Ascending aorta (tissue), 2 donors: ENCODE data around the gene ITGAD. TPM values are rescaled to one million over a fixed set of nuclear protein-coding genes. Genes with fewer than 3 reads are reported as not detected.

Experiments
- DNase-seq, 2 donors: peaks; one replicate each; pipeline ENCODE4 v3.0.0-alpha.2; 2019; ENCODE audit warnings: low spot score in 2 of 2
- H3K27ac ChIP-seq, 2 donors: fragments of 200-600 bp; sonication (generic); one replicate each; pipeline ENCODE4 v1.5.1; 2016 to 2017; ENCODE audit warnings: mild to moderate bottlenecking in 1 of 2
- H3K27me3 ChIP-seq: fragments of 200-600 bp; sonication (generic); one replicate; pipeline ENCODE4 v1.5.1; 2017
- H3K36me3 ChIP-seq, 2 donors: fragments of 200-600 bp; sonication (generic); one replicate each; pipeline ENCODE4 v1.5.1; 2016
- H3K4me1 ChIP-seq, 2 donors: fragments of 200-600 bp; sonication (generic); one replicate each; pipeline ENCODE4 v1.5.1; 2016 to 2017; ENCODE audit warnings: mild to moderate bottlenecking in 1 of 2
- H3K4me3 ChIP-seq, 2 donors: fragments of 200-600 bp; sonication (generic); one replicate each; pipeline ENCODE4 v1.5.1; 2016 to 2017; ENCODE audit warnings: mild to moderate bottlenecking in 1 of 2
- H3K9me3 ChIP-seq, 2 donors: fragments of 200-600 bp; sonication (generic); one replicate each; pipeline ENCODE4 v1.5.1; 2016
- CTCF ChIP-seq, 3 experiments: fragments of 200-600 bp in 2 of 3; fragments of 450-650 bp in 1 of 3; sonication (generic) in 2 of 3; IDR thresholded peaks; one replicate each; pipeline ENCODE4 v1.5.1; 2016 to 2019; ENCODE audit warnings: antibody characterized with exemption in 3 of 3, mild to moderate bottlenecking in 1 of 3, moderate library complexity in 1 of 3
- intact Hi-C: fragments of 100-400 bp; cut with DNase I; formaldehyde crosslinking; loops from one replicate; pipeline ENCODE4 v1.15.1; 2023
- total RNA-seq: library from RNA; depleted of rRNA; stranded (reverse); fragments of >200 nt; gene quantifications from one replicate; pipeline ENCODE4 v1.1.0, GENCODE V29; 2016

Gene ITGAD
- total RNA-seq, 1 donor from 2014 or later: not detected

GRCh38 chr16:31456988-31457360, 63.8 kb downstream of the ITGAD start:
- TF ChIP-seq CTCF (IDR thresholded peaks at IDR 0.05): no peak
- H3K36me3 ChIP-seq: peaks cover 0 to under 1% of the 10 kb centered on the region in 2 donors
- peak overlapping the region in 1 of 2 donors; percentile 84 for H3K4me3 ChIP-seq
- H3K27me3 ChIP-seq: no peaks in the 10 kb centered on the region
- peaks cover 28 to 65% of the 10 kb centered on the region in 2 donors for H3K4me1 ChIP-seq
- no peaks in the 10 kb centered on the region for H3K9me3 ChIP-seq
- DNase-seq: peak in 1 of 2 donors; percentile 58
- intact Hi-C loops: loop anchor here (5.0 to 10.0 kb wide), 4 partner anchors 50 to 1652 kb away; partner anchors contain the start of genes FBRS, MAZ, RUSF1 and ZNF267
- peak overlapping the region in 1 of 2 donors; percentile 7 for H3K27ac ChIP-seq

- Histone ChIP-seq H3K27ac (peak overlapping the region; percentile 99 to 100), H3K36me3 (peaks cover 5 to 13% of the 10 kb centered on the region in 2 donors), H3K4me3 (peak overlapping the region; percentile 75 to 84), H3K4me1 (peaks cover 23 to 54% of the 10 kb centered on the region in 2 donors), H3K27me3 (no peaks in the 10 kb centered on the region), H3K9me3 (no peaks in the 10 kb centered on the region)
- no peak for DNase-seq
- intact Hi-C loops: loop anchor here (2.0 to 10.0 kb wide), 5 partner anchors 15 to 1653 kb away; partner anchors contain the start of genes FBRS, MAZ, RUSF1 and ZNF267
- no peak for TF ChIP-seq CTCF (IDR thresholded peaks at IDR 0.05)
These were observed 65.1 kb downstream of the ITGAD start for GRCh38 chr16:31458073-31458843.

- H3K27ac ChIP-seq: peak within 1 kb of the TSS; percentile 99 to 100
- peak; percentile 86 to 98 for DNase-seq
- peaks cover 20 to 47% of the 10 kb centered on the region in 2 donors for H3K4me1 ChIP-seq
- peak; percentile 55 to 67 (median 64) for TF ChIP-seq CTCF (IDR thresholded peaks at IDR 0.05)
- no peaks in the 10 kb centered on the region for H3K27me3 ChIP-seq
- peak within 1 kb of the TSS; percentile 75 to 84 for H3K4me3 ChIP-seq
- intact Hi-C loops: loop anchor here (1.0 to 10.0 kb wide), 8 partner anchors 16 to 1654 kb away; partner anchors contain the start of genes FBRS, KAT8, MAZ and RUSF1
- H3K36me3 ChIP-seq: peaks cover 13 to 19% of the 10 kb centered on the region in 2 donors
- no peaks in the 10 kb centered on the region for H3K9me3 ChIP-seq
These were observed 65.9 kb downstream of the ITGAD start, which contains the start of gene ARMC5 for GRCh38 chr16:31458844-31459686. Gene ARMC5 (plus strand): TSS chr16:31459501. CDS start chr16:31459525, 24 bp downstream.

- peaks cover 20 to 41% of the 10 kb centered on the region in 2 donors for H3K4me1 ChIP-seq
- DNase-seq: peak; percentile 99 to 100
- intact Hi-C loops: loop anchor here (1.0 to 10.0 kb wide), 9 partner anchors 11 to 1655 kb away; partner anchors contain the start of genes FBRS, KAT8, MAZ and RUSF1
These were observed 66.8 kb downstream of the ITGAD start for GRCh38 chr16:31459687-31460581.

More at GRCh38 chr16:31459687-31460581, 66.8 kb downstream of the ITGAD start:
- H3K4me3 ChIP-seq: peak overlapping the region; percentile 75 to 84
- no peak for TF ChIP-seq CTCF (IDR thresholded peaks at IDR 0.05)
- H3K27me3 ChIP-seq: no peaks in the 10 kb centered on the region
- H3K36me3 ChIP-seq: peaks cover 19 to 28% of the 10 kb centered on the region in 2 donors
- peak overlapping the region; percentile 99 to 100 for H3K27ac ChIP-seq
- no peaks in the 10 kb centered on the region for H3K9me3 ChIP-seq
